Measurements from ENCODE around the gene HMGCR. TPM values are rescaled to one million over a fixed set of nuclear protein-coding genes. Genes with fewer than 3 reads are reported as not detected.

Gene HMGCR
- total and polyA plus RNA-seq, 2 of the 8 experiments (the other 6 are each of a cell fraction or from before 2014, with no cell fraction given) = 45.8 to 199 TPM

DNA sequence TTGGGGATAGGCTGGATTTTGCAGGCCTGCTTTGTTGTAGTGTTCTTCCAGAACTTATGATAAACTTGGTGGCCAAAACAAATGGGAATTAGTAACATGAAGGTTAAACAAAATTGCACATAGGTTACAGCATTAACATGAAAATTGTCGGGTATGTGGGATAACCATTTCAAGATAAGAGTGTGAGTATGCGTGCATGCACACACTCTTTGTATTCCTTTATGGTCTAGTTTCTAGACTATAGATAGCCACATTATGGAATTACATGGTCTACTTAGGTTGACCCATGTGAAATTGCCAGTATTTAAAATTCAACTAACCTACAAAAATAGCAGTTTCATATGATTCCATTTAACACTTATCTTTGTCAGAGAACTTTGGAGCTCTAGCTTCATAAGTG is 1.4 kb downstream of the HMGCR start:
- no peak overlapping the region for H2AK5ac ChIP-seq (ENCODE audit: low read depth, low read length)
- H2BK5ac ChIP-seq (ENCODE audit: low read depth, low read length) = no peak overlapping the region
- H3K18ac ChIP-seq (ENCODE audit: extremely low read depth, low read length) = no peak overlapping the region
- H4K5ac ChIP-seq (ENCODE audit: insufficient read length, low read depth, low read length) = peak overlapping the region; percentile 14
- no peak overlapping the region for H3K4ac ChIP-seq (replicated peaks; ENCODE audit: insufficient read length, low read depth, low read length)
- H3K36me3 ChIP-seq (ENCODE audit: control insufficient read depth in 2 of 4, insufficient read depth in 4 of 4, low read length in 3 of 4) = peaks cover 0 to 27% (median 8%) of the 10 kb centered on the region in 4 experiments; a peak in 5 of 8 replicates
- H2BK15ac ChIP-seq (ENCODE audit: low read length) = no peak overlapping the region
- H3K9ac ChIP-seq (replicated peaks in 1 of 4; ENCODE audit: extremely low read depth in 1 of 4, low read depth in 3 of 4, low read length in 3 of 4) = peak overlapping the region in 3 of 4 experiments; percentile 45 to 77 (median 72); a peak in 5 of 7 replicates
- no peaks in the 10 kb centered on the region; a peak in 1 of 4 replicates for H3K9me3 ChIP-seq (ENCODE audit: insufficient read depth in 2 of 2, low read depth in 1 of 2, low read length in 1 of 2)
- H3K27me3 ChIP-seq (replicated peaks in 1 of 4; ENCODE audit: control insufficient read depth in 3 of 4, extremely low read depth in 1 of 4, insufficient read depth in 3 of 4, low read length in 3 of 4) = no peaks in the 10 kb centered on the region
- H2BK20ac ChIP-seq (ENCODE audit: low read length) = no peak overlapping the region
- H3K23me2 ChIP-seq (ENCODE audit: low read depth, low read length) = peaks cover 4% of the 10 kb centered on the region
- FAIRE-seq (no peak), DNase-seq (ENCODE audit: low read depth in 1 of 2, low spot score in 2 of 2) (no peak)
- peaks cover 46 to 62% of the 10 kb centered on the region in 2 experiments for H3K79me2 ChIP-seq (ENCODE audit: control insufficient read depth in 1 of 2, insufficient read depth in 2 of 2, low read length in 2 of 2)
- no peak overlapping the region for H3K14ac ChIP-seq (ENCODE audit: insufficient read length)
- peaks cover 19 to 21% of the 10 kb centered on the region in 2 experiments for H4K20me1 ChIP-seq (replicated peaks in 1 of 2; ENCODE audit: control insufficient read depth in 1 of 2, insufficient read depth in 2 of 2, low read length in 2 of 2)
- peaks cover 2 to 3% (median 2%) of the 10 kb centered on the region in 4 experiments; a peak in 4 of 7 replicates for H3K4me1 ChIP-seq (replicated peaks in 1 of 4; ENCODE audit: control insufficient read depth in 3 of 4, insufficient read depth in 4 of 4, low read length in 3 of 4)
- H4K8ac ChIP-seq (ENCODE audit: extremely low read depth, insufficient read depth, low read length) = no peak overlapping the region
- WGBS, 2 experiments (ENCODE audit: extremely low coverage in 1 of 2, insufficient coverage in 1 of 2, insufficient read length in 1 of 2, insufficient replicate concordance in 2 of 2, low coverage in 1 of 2, low lambda C conversion rate in 2 of 2, missing lambda C conversion rate in 1 of 2) = 51% methylated on average over 2 of the region's 2 CpGs; no CpG with 5 or more reads in 1 of the 2 experiments
- peak overlapping the region; percentile 72 to 73 for H3K4me2 ChIP-seq (ENCODE audit: insufficient read depth in 1 of 2, low read depth in 2 of 2, low read length in 2 of 2)
- CTCF ChIA-PET (ENCODE audit: partially characterized antibody) = interaction anchor here (0.6 to 0.9 kb wide), 2 partner anchors 102 to 288 kb away, joined by 3 to 7 read pairs; partner anchors contain the start of gene ANKRD31
- H3K56ac ChIP-seq (replicated peaks; ENCODE audit: insufficient read length, low read depth, low read length) = no peak overlapping the region
- H3K23ac ChIP-seq (ENCODE audit: insufficient read length) = no peak overlapping the region
- peak overlapping the region; percentile 84 to 96 (median 90); a peak in 7 of 8 replicates for H3K4me3 ChIP-seq (ENCODE audit: extremely low read depth in 1 of 4, insufficient read depth in 2 of 4, low read depth in 3 of 4, low read length in 4 of 4)
- H2BK12ac ChIP-seq (ENCODE audit: low read depth, low read length) = no peak overlapping the region
- H4K91ac ChIP-seq (replicated peaks; ENCODE audit: insufficient read length, low read length) = no peak overlapping the region
- no peaks in the 10 kb centered on the region for H3K79me1 ChIP-seq (ENCODE audit: low read depth, low read length)
- H2AFZ ChIP-seq (ENCODE audit: low read length) = no peak overlapping the region
- no peak overlapping the region for H2BK120ac ChIP-seq (replicated peaks; ENCODE audit: low read depth, low read length)
- no peak overlapping the region for H3K27ac ChIP-seq (ENCODE audit: low read depth, low read length)
- POLR2A ChIA-PET (ENCODE audit: partially characterized antibody) = no interaction called here
- no peak for TF ChIP-seq TAF7 (optimal IDR thresholded peaks at IDR 0.05; ENCODE audit: borderline replicate concordance, low read depth, low read length)
- TF ChIP-seq JUND (IDR thresholded peaks at IDR 0.05; ENCODE audit: low read length) = no peak
- no peak for TF ChIP-seq RXRA (IDR thresholded peaks at IDR 0.05; ENCODE audit: insufficient read depth, low read depth, low read length)
- TF ChIP-seq BACH1 (IDR thresholded peaks at IDR 0.05; ENCODE audit: low read length) = no peak
- TF ChIP-seq JUN (IDR thresholded peaks at IDR 0.05; ENCODE audit: low read depth, low read length) = no peak
- TF ChIP-seq RBBP5 (IDR thresholded peaks at IDR 0.05; ENCODE audit: borderline replicate concordance, low read depth, low read length) = no peak
- TF ChIP-seq RAD21 (IDR thresholded peaks at IDR 0.05 in 1 of 2, conservative IDR thresholded peaks at IDR 0.05 in 1 of 2; ENCODE audit: low read depth in 2 of 2, low read length in 2 of 2) = no peak
- no peak for TF ChIP-seq CHD2 (IDR thresholded peaks at IDR 0.05; ENCODE audit: low read length)
- no peak for TF ChIP-seq CBX8 (IDR thresholded peaks at IDR 0.05; ENCODE audit: borderline replicate concordance, low read depth, low read length)
- TF ChIP-seq, protein P1, sequence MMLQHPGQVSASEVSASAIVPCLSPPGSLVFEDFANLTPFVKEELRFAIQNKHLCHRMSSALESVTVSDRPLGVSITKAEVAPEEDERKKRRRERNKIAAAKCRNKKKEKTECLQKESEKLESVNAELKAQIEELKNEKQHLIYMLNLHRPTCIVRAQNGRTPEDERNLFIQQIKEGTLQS (IDR thresholded peaks at IDR 0.05; ENCODE audit: insufficient read depth, low read depth, low read length) = no peak
- no peak for TF ChIP-seq CBX5 (IDR thresholded peaks at IDR 0.05; ENCODE audit: low read depth, low read length)
- TF ChIP-seq SIRT6 (IDR thresholded peaks at IDR 0.05; ENCODE audit: low read length) = no peak
- TF ChIP-seq SP2 (IDR thresholded peaks at IDR 0.05; ENCODE audit: low read length) = no peak
- TF ChIP-seq TBP (IDR thresholded peaks at IDR 0.05; ENCODE audit: low read depth, low read length) = no peak
